Esophagus (tissue), 2 donors: ENCODE results near the gene ABCC5. TPM values are rescaled to one million over a fixed set of nuclear protein-coding genes. Genes with fewer than 3 reads are reported as not detected.

ENCODE experiments used
- H3K27ac ChIP-seq, 2 donors: one replicate each; pipeline ENCODE4 v1.5.1; 2013; ENCODE audit warnings: low read depth in 2 of 2, mild to moderate bottlenecking in 2 of 2, inconsistent platforms in 1 of 2, low read length in 1 of 2, moderate library complexity in 1 of 2
- H3K27me3 ChIP-seq, 2 donors: one replicate each; pipeline ENCODE4 v1.6.1; 2013; ENCODE audit warnings: low read length in 2 of 2, control low read depth in 1 of 2, mild to moderate bottlenecking in 1 of 2; ENCODE audit not compliant: insufficient read depth in 2 of 2, control insufficient read depth in 1 of 2
- H3K36me3 ChIP-seq, 2 donors: one replicate each; pipeline ENCODE4 v1.6.1; 2013; ENCODE audit warnings: low read length in 1 of 2; ENCODE audit not compliant: control insufficient read depth in 2 of 2, insufficient read depth in 2 of 2
- H3K4me1 ChIP-seq, 2 donors: one replicate each; pipeline ENCODE4 v1.6.1; 2013; ENCODE audit warnings: low read length in 1 of 2; ENCODE audit not compliant: control insufficient read depth in 2 of 2, insufficient read depth in 2 of 2
- H3K4me3 ChIP-seq, 2 donors: one replicate each; pipeline ENCODE4 v1.5.1; 2013; ENCODE audit warnings: low read length in 2 of 2, mild to moderate bottlenecking in 2 of 2, low read depth in 1 of 2, moderate library complexity in 1 of 2
- H3K9me3 ChIP-seq, 2 donors: one replicate each; pipeline ENCODE4 v1.6.1; 2013; ENCODE audit warnings: mild to moderate bottlenecking in 2 of 2, low read depth in 1 of 2, low read length in 1 of 2, moderate library complexity in 1 of 2; ENCODE audit not compliant: control insufficient read depth in 2 of 2, insufficient read depth in 1 of 2
- WGBS, 2 donors: extraction: QIAGEN DNeasy Blood & Tissue Kit; methylation state at CpG; one replicate each; pipeline ENCODE4 v1.1.7; 2013; 5-methylcytosine and 5-hydroxymethylcytosine counted together
- polyA plus RNA-seq, 2 donors: library from polyadenylated mRNA; stranded (reverse); fragments of 200-250 nt; gene quantifications; one replicate each; pipeline ENCODE4 v1.2.3, GENCODE V29; 2013
- donor health status: healthy with polysubstance abuse.
- donor health status: Bipolar disorder and iron deficiency.

ABCC5 gene
- polyA plus RNA-seq, 2 donors: 19.2 to 56.0 TPM

- Histone ChIP-seq H3K27me3 (no peaks in the 10 kb centered on the region), H3K4me3 (no peak overlapping the region), H3K9me3 (peaks cover 0 to 3% of the 10 kb centered on the region in 2 donors), H3K36me3 (peaks cover 13 to 20% of the 10 kb centered on the region in 2 donors), H3K4me1 (peaks cover 0 to 3% of the 10 kb centered on the region in 2 donors), H3K27ac (peak overlapping the region in 1 of 2 donors; percentile 13)
- 86% methylated on average over 2 of the region's 2 CpGs for WGBS, 2 donors
These were observed 99.5 kb downstream of the ABCC5 start for GRCh38 chr3:183918178-183918577.

- peaks cover 0 to 3% of the 10 kb centered on the region in 2 donors for H3K9me3 ChIP-seq
- 88 to 90% methylated on average over 4 of the region's 4 CpGs for WGBS, 2 donors
- peaks cover 13 to 19% of the 10 kb centered on the region in 2 donors for H3K36me3 ChIP-seq
- H3K4me1 ChIP-seq: peaks cover 0 to 3% of the 10 kb centered on the region in 2 donors
- H3K4me3 ChIP-seq: no peak overlapping the region
- H3K27ac ChIP-seq: peak overlapping the region in 1 of 2 donors; percentile 13
- no peaks in the 10 kb centered on the region for H3K27me3 ChIP-seq
These were observed 99.9 kb downstream of the ABCC5 start for GRCh38 chr3:183917776-183918175.

GRCh38 chr3:183914856-183915255, 102.8 kb downstream of the ABCC5 start:
- Histone ChIP-seq H3K4me3 (no peak overlapping the region), H3K4me1 (peaks cover 0 to 3% of the 10 kb centered on the region in 2 donors), H3K9me3 (peaks cover 0 to 3% of the 10 kb centered on the region in 2 donors), H3K27ac (peak overlapping the region in 1 of 2 donors; percentile 93), H3K36me3 (peaks cover 2 to 4% of the 10 kb centered on the region in 2 donors), H3K27me3 (no peaks in the 10 kb centered on the region)
- 87 to 88% methylated on average over 5 of the region's 5 CpGs for WGBS, 2 donors

GRCh38 chr3:183913580-183913920, 104.1 kb downstream of the ABCC5 start:
- Histone ChIP-seq H3K36me3 (peaks cover 0 to 1% of the 10 kb centered on the region in 2 donors), H3K27ac (peak overlapping the region; percentile 38 to 79), H3K4me1 (peaks cover 0 to 3% of the 10 kb centered on the region in 2 donors), H3K4me3 (no peak overlapping the region), H3K27me3 (no peaks in the 10 kb centered on the region), H3K9me3 (no peaks in the 10 kb centered on the region)
- 62 to 87% methylated on average over 8 to 9 of the region's 9 CpGs for WGBS, 2 donors

- 68 to 70% methylated on average over 10 of the region's 10 CpGs for WGBS, 2 donors
- H3K36me3 ChIP-seq: no peaks in the 10 kb centered on the region
- H3K27ac ChIP-seq: peak overlapping the region; percentile 38 to 79
- peaks cover 0 to 3% of the 10 kb centered on the region in 2 donors for H3K4me1 ChIP-seq
- H3K27me3 ChIP-seq: no peaks in the 10 kb centered on the region
- H3K4me3 ChIP-seq: no peak overlapping the region
- H3K9me3 ChIP-seq: no peaks in the 10 kb centered on the region
These were observed 104.6 kb downstream of the ABCC5 start for GRCh38 chr3:183912895-183913579.

- WGBS, 2 donors: 84 to 87% methylated on average over 8 of the region's 8 CpGs
- H3K4me1 ChIP-seq: peaks cover 0 to 3% of the 10 kb centered on the region in 2 donors
- H3K36me3 ChIP-seq: no peaks in the 10 kb centered on the region
- no peak overlapping the region for H3K27ac ChIP-seq
- H3K9me3 ChIP-seq: no peaks in the 10 kb centered on the region
- H3K4me3 ChIP-seq: no peak overlapping the region
- no peaks in the 10 kb centered on the region for H3K27me3 ChIP-seq
These were observed 105.7 kb downstream of the ABCC5 start for GRCh38 chr3:183911763-183912506.

- H3K4me1 ChIP-seq: peaks cover 0 to 3% of the 10 kb centered on the region in 2 donors
- no peak overlapping the region for H3K27ac ChIP-seq
- no peak overlapping the region for H3K4me3 ChIP-seq
These were observed 106.6 kb downstream of the ABCC5 start for GRCh38 chr3:183911087-183911486.

GRCh38 chr3:183909030-183909600, 108.6 kb downstream of the ABCC5 start:
- 82 to 87% methylated on average over 14 of the region's 14 CpGs for WGBS, 2 donors
- H3K9me3 ChIP-seq: no peaks in the 10 kb centered on the region
- no peaks in the 10 kb centered on the region for H3K27me3 ChIP-seq
- H3K4me3 ChIP-seq: no peak overlapping the region
- H3K36me3 ChIP-seq: no peaks in the 10 kb centered on the region
- H3K27ac ChIP-seq: no peak overlapping the region
- peaks cover 0 to 5% of the 10 kb centered on the region in 2 donors for H3K4me1 ChIP-seq

More at GRCh38 chr3:183911087-183911486, 106.6 kb downstream of the ABCC5 start:
- Histone ChIP-seq H3K36me3 (no peaks in the 10 kb centered on the region), H3K27me3 (no peaks in the 10 kb centered on the region), H3K9me3 (no peaks in the 10 kb centered on the region)
- WGBS, 2 donors: 74 to 82% methylated on average over 6 of the region's 6 CpGs

GRCh38 chr3:183907911-183908331, 109.8 kb downstream of the ABCC5 start:
- no peak overlapping the region for H3K4me3 ChIP-seq
- 65 to 82% methylated on average over 16 of the region's 16 CpGs for WGBS, 2 donors
- peaks cover 0 to 2% of the 10 kb centered on the region in 2 donors for H3K4me1 ChIP-seq
- H3K27ac ChIP-seq: no peak overlapping the region
- no peaks in the 10 kb centered on the region for H3K27me3 ChIP-seq
- no peaks in the 10 kb centered on the region for H3K9me3 ChIP-seq
- H3K36me3 ChIP-seq: no peaks in the 10 kb centered on the region
